ENCODE measurements around the gene CRACR2B.

CRACR2B gene

DNA sequence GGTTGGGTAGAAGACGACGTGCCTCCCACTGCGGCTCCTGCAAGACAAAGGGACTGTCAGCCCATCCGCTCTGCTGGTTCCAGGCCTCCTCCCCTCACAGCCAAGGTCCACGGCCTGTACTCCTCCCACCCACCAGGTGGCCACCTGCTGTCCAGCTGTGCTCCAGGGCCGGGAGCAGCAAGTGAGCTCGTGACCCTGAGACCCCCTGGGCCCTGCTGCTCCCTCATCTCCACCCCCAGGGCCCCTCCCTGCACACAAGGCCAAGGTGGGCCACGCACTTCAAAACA lies 42.4 kb downstream of the CRACR2B start:
- no peak for DNase-seq

DNA sequence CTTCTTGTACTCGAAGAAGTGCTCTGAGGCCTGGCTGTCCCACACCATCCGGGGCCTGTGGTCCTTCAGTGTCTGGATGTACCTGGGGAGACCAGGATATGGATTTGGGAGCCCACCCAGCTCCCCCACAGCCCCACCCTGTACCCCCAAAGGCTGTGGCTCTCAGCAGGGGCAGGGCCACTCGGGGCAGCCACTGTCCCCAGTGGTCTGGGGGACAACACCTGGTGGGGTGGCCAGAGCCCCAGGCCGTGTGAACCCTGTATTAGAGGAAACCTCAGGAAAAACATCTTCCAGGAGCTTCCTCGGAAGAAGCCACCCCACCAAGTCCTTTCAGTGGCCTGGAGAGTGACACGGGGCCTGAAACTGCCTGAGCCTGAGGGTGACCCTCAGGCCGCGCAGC lies 42.7 kb downstream of the CRACR2B start:
- DNase-seq: no peak

DNA sequence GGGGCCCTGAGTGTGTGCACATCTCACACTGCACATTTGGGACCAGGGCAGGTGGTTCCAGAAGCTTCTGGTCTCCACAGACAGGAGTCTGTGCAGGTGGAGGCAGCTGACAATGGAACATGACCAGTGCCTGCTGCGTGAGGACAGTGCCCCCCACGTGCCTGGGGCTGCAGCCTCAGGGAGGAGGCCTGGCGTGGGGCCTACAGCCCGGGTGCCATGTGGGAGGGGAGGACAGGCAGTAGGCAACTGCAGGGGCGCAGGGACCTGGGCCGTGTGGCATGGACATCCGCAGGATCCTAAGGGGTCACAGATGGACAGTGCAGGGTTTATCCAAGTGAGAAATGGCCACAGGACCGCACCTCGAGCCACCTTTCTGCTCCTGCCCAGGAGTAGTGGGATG lies 43.8 kb downstream of the CRACR2B start:
- no peak for DNase-seq

DNA sequence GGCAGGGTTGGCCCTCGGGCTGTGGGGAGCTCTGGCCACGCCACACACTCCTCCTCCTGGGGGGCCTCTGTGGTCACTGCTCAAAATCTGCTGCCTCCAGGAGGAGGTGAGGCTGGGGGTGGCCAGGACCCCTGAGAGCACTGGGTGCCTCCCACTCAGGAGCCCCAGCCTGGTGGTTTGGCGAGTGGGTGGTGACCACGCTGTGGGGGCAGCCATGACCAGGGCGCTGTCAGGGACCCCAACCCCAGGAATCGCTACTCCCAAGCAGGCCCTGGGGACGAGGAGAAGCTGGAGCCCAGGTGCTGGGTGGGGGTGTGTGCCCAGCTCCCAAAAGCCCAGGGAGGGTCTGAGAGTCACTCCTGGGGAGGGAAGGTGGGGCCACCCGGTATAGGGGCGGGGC lies 45.1 kb downstream of the CRACR2B start:
- no peak for DNase-seq

DNA sequence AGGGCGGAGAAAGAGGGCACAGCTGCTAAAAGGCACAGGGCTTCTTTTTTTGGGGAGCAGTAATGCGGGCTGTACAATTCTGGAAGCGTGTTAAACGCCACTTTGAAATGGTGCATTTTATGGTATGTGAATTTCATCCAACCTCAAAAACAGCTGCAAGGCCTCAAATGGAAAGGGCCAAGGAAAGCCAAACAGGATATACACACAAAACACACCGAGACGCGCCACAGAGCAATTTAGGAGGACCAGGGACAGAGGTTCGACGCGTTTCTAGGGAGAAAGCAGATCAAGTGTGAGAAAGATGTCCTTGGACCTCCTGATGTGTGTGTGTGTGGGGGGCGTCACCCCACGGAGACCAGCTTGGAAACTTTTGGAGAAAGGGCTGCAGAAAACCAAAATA lies 46.0 kb downstream of the CRACR2B start:
- DNase-seq: no peak

DNA sequence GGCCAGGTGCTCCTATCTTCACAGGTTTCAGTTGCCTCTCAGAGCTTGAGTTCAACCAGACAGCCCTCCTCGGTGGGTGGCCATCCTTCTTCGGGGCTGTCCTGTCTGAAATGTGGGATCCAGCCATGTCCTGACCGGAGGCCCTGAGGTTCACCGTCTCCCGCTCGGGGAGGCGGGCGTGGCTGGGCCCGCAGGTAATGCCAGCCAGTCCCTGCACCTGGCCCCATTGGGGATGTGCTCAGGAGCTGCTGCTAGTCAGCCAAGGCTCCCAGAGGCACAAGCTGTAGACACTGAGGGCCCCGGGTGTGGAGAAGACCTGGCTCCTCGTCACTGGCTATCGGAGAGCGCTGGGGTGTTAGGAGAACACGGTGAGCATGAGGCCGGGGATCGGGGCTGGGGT lies 47.5 kb downstream of the CRACR2B start:
- DNase-seq: no peak

DNA sequence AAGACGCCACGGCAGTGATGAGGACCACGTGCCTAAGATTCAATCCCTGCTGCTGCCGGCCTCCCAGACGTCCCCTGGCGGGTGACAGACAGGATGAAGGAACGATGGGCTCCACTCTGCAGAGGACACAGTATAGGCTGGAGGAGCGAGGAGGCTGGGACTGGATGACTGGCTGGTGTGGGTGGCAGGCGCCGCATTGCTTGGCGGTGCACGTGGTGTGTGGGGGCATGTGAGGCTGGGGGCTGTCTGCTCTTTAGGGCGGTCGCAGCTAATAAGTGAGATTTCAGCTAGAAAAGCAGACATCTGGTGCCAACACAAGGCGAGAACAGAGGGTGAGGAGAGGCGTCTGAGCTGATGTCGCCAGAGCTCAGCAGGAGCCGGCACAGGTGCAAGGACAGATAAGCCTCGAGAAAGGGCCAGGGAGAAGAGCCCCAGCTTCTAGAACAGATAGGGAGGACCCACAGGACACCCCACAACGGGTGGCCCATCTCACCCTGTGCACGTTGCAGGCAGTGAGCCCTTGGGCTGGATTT lies 48.1 kb downstream of the CRACR2B start:
- no peak for DNase-seq

DNA sequence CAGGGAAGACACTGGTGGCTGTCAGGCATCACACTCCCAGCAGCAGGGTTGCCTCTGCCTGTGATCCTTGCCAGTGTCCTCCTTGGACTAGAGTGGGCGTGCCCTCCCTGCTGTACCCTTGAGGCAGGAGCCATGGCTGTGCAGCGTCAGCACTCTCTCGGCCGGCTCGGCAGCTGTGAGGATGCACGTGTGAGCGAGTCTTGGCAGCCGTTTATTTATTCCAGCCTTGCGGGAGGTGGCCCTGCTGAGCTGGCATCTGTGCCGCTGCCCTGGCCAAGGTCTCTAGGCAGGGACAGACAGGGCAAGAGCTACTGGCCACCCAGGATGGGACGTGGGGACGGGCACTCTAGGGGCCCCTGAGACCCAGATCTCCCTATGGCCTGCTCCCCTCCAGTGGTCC lies 48.8 kb downstream of the CRACR2B start:
- DNase-seq: no peak

DNA sequence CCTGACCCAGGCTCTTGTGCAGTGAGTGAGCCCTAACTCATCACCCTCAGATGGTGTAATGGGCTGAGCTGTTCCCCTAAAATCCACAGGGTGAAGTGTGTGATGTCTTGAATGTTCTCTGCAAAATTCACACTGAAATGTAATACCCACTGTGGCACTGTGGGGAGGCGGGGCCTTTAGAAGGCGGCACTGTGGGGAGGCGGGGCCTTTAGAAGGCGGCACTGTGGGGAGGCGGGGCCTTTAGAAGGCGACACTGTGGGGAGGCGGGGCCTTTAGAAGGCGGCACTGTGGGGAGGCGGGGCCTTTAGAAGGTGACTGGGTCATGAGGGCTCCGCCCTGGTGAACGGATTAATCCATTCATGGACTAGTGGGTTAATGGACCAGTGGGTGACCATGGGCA lies 49.8 kb downstream of the CRACR2B start:
- peak; percentile 26 for DNase-seq

DNA sequence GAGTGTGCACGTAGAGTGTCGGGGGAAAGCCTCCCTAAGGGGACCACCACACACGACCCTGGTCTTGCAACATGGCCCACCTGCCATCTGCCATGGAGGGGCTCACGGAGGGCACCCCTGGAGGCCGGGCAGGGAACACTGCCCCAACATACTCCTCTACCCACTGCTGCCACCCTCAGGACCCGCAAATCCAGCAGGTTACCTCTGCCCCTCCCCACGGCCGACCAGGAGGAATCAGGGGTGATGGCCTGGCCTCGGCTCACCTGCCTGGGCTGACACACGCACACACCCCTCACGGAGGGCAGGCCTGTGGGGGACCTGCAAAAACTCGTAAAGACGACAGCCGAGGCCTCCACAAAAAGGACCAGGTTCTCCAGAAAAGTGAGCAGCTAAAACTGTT lies 52.7 kb downstream of the CRACR2B start:
- DNase-seq: no peak
